Endothelial cell of umbilical vein (primary cell): ENCODE measurements around the gene CLDN15. TPM values are rescaled to one million over a fixed set of nuclear protein-coding genes. Genes with fewer than 3 reads are reported as not detected.

Experiments
- BruUV-seq: library from RNA; stranded (reverse); fragments of 400-500 nt; replicated peaks from 2 replicates; lab custom pipeline; 2021; lab: Mats Ljungman, UMichigan
- CTCF ChIA-PET: fragments of 300-600, 350-600 bp; sonication (Branson Sonifier 250); formaldehyde crosslinking; loops from one replicate; lab custom pipeline; 2021; ENCODE audit warnings: antibody characterized with exemption, inconsistent platforms; lab: Charles Lee
- POLR2A ChIA-PET: fragments of 300-600, 350-600 bp; sonication (Branson Sonifier 250); formaldehyde crosslinking; loops from one replicate; lab custom pipeline; 2021; ENCODE audit warnings: antibody characterized with exemption, inconsistent platforms; lab: Charles Lee
- DNase-seq: peaks from one replicate; pipeline ENCODE4 v3.0.0-alpha.2; 2011; ENCODE audit warnings: low read depth, low spot score
- FAIRE-seq: peaks from 2 replicates; lab custom pipeline; 2011; peaks lifted over from hg19 to GRCh38; lab: Jason Lieb, UNC
- H2AFZ ChIP-seq: 2 replicates; pipeline ENCODE4 v1.6.0; 2012; ENCODE audit warnings: low read depth, low read length, control low read depth, inconsistent platforms
- H3K27ac ChIP-seq: 2 replicates; pipeline ENCODE4 v1.5.1; 2011; ENCODE audit warnings: low read depth, mild to moderate bottlenecking, control low read depth, low read length, moderate library complexity; ENCODE audit not compliant: insufficient read depth
- H3K27me3 ChIP-seq, 2 experiments: 2 replicates each; pipeline versions ENCODE4 v1.6.0 to v1.6.1; 2011; ENCODE audit warnings: low read length in 2 of 2, mixed read lengths in 1 of 2; ENCODE audit not compliant: control insufficient read depth in 2 of 2, insufficient read depth in 2 of 2
- H3K36me3 ChIP-seq, 2 experiments: 2 replicates in 1 of 2; 3 replicates in 1 of 2; pipeline ENCODE4 v1.5.1; 2011; ENCODE audit warnings: low read length in 2 of 2, mild to moderate bottlenecking in 1 of 2, moderate library complexity in 1 of 2; ENCODE audit not compliant: control insufficient read depth in 2 of 2, insufficient read depth in 2 of 2; ENCODE audit errors: extremely low read depth in 1 of 2
- H3K4me1 ChIP-seq: 3 replicates; pipeline ENCODE4 v1.5.1; 2011; ENCODE audit warnings: mild to moderate bottlenecking, low read length; ENCODE audit not compliant: control insufficient read depth, insufficient read depth; ENCODE audit errors: extremely low read depth
- H3K4me2 ChIP-seq: 2 replicates; pipeline ENCODE4 v1.6.1; 2011; ENCODE audit warnings: low read length, control low read depth, mixed read lengths; ENCODE audit not compliant: insufficient read depth
- H3K4me3 ChIP-seq, 3 experiments: fragments of 200-600 bp in 1 of 3; sonication (generic), shearing (Covaris generic) in 1 of 3; replicated peaks in 1 of 3; 2 replicates each; pipeline ENCODE4 v1.5.1; 2011 to 2016; ENCODE audit warnings: control low read depth in 3 of 3, low read length in 3 of 3, mild to moderate bottlenecking in 2 of 3, inconsistent platforms in 1 of 3, low read depth in 1 of 3, moderate library complexity in 1 of 3; ENCODE audit not compliant: insufficient read depth in 1 of 3
- H3K79me2 ChIP-seq: 2 replicates; pipeline ENCODE4 v1.6.0; 2012; ENCODE audit warnings: low read length, inconsistent platforms; ENCODE audit not compliant: control insufficient read depth, insufficient read depth
- H3K9ac ChIP-seq: replicated peaks from 2 replicates; pipeline ENCODE3; 2011; ENCODE audit warnings: low read length, control low read depth; ENCODE audit not compliant: insufficient read depth; ENCODE audit errors: extremely low read depth
- H3K9me1 ChIP-seq: replicated peaks from 3 replicates; pipeline ENCODE4 v1.6.0; 2011; ENCODE audit warnings: mild to moderate bottlenecking, low read length; ENCODE audit not compliant: control insufficient read depth, insufficient read depth; ENCODE audit errors: extremely low read depth
- H3K9me3 ChIP-seq: replicated peaks from 2 replicates; pipeline ENCODE4 v1.5.1; 2012; ENCODE audit warnings: low read length, inconsistent platforms; ENCODE audit not compliant: control insufficient read depth, insufficient read depth
- H4K20me1 ChIP-seq: replicated peaks from 2 replicates; pipeline ENCODE3; 2011; ENCODE audit warnings: mild to moderate bottlenecking, low read length; ENCODE audit not compliant: control insufficient read depth, insufficient read depth; ENCODE audit errors: extremely low read depth
- CTCF ChIP-seq, 2 donors: IDR thresholded peaks; 1 replicate in 1 of 2; 2 replicates in 1 of 2; pipeline ENCODE4 v1.5.1; 2011; ENCODE audit warnings: low read length in 2 of 2, mild to moderate bottlenecking in 2 of 2, moderate library complexity in 2 of 2, control low read depth in 1 of 2, inconsistent platforms in 1 of 2, low read depth in 1 of 2; ENCODE audit not compliant: insufficient read depth in 1 of 2; ENCODE audit errors: extremely low read depth in 1 of 2
- FOS ChIP-seq: IDR thresholded peaks from 2 replicates; pipeline ENCODE4 v1.6.1; 2011; ENCODE audit warnings: mild to moderate bottlenecking, low read length, moderate library complexity, borderline replicate concordance; ENCODE audit not compliant: insufficient read depth
- GATA2 ChIP-seq: IDR thresholded peaks from 2 replicates; pipeline ENCODE4 v1.7.0; 2011; ENCODE audit warnings: low read depth, mild to moderate bottlenecking, moderate library complexity, mixed read lengths, low read length; ENCODE audit not compliant: insufficient read length, insufficient read depth
- JUN ChIP-seq: IDR thresholded peaks from 2 replicates; pipeline ENCODE4 v1.6.1; 2011; ENCODE audit warnings: borderline replicate concordance, low read depth; ENCODE audit not compliant: insufficient read length, insufficient read depth
- MYC ChIP-seq: IDR thresholded peaks from one replicate; pipeline ENCODE4 v1.6.1; 2011; ENCODE audit warnings: mild to moderate bottlenecking, low read depth, low read length
- POLR2A ChIP-seq: IDR thresholded peaks from 2 replicates; pipeline ENCODE4 v1.6.1; 2012; ENCODE audit warnings: low read depth, mild to moderate bottlenecking, control low read depth, low read length
- POLR2AphosphoS5 ChIP-seq: IDR thresholded peaks from 2 replicates; pipeline ENCODE4 v1.6.1; 2012; ENCODE audit warnings: low read depth, mild to moderate bottlenecking, control low read depth, low read length, moderate library complexity; ENCODE audit not compliant: insufficient read depth
- dilution Hi-C: fragments of 300-500 bp; cut with MboI; formaldehyde crosslinking; loops from one replicate; pipeline ENCODE4 v1.15.0; 2019; ENCODE audit warnings: low sequenced_read_pairs; ENCODE audit not compliant: extremely low pct_ligation_motif_present
- intact Hi-C: fragments of 100-400 bp; cut with micrococcal nuclease; formaldehyde crosslinking; loops from one replicate; pipeline ENCODE4 v1.10.0; 2022
- polyA plus RNA-seq, 4 experiments: library from polyadenylated mRNA; depleted of rRNA in 3 of 4; stranded (reverse) in 3 of 4; unstranded in 1 of 4; fragments of >200 nt; gene quantifications; 2 replicates each; pipeline versions ENCODE4 v1.2.1 to v1.2.3, GENCODE V29; 2011 to 2012; ENCODE audit warnings: missing spikeins in 1 of 4
- total RNA-seq: library from RNA; stranded (reverse); gene quantifications from 2 replicates; pipeline ENCODE4 v1.2.3, GENCODE V29; 2021

The CLDN15 gene
- total and polyA plus RNA-seq, 2 donors (not counting 3 experiments of a cell fraction or from before 2014, with no cell fraction given), result 11.3 to 17.7 TPM

- ChIA-PET CTCF (interaction anchor here (1.1 to 3.5 kb wide), 5 partner anchors 10 to 47 kb away, joined by 3 to 18 read pairs (median 12); partner anchors contain the start of genes PLOD3 and ZNHIT1), POLR2A (no interaction called here)
- H3K27me3 ChIP-seq, result no peaks in the 10 kb centered on the region
These were observed 1.8 kb upstream of the CLDN15 start for GRCh38 chr7:101239191-101239950.

More at GRCh38 chr7:101239191-101239950, 1.8 kb upstream of the CLDN15 start:
- Histone ChIP-seq H3K79me2 (peaks cover 21% of the 10 kb centered on the region), H3K9me3 (no peaks in the 10 kb centered on the region), H3K9me1 (no peaks in the 10 kb centered on the region), H3K27ac (peak overlapping the region; percentile 27), H2AFZ (peak overlapping the region; percentile 7), H3K4me2 (peak overlapping the region; percentile 1), H4K20me1 (no peaks in the 10 kb centered on the region), H3K4me3 (no peak overlapping the region), H3K4me1 (peaks cover 38% of the 10 kb centered on the region), H3K36me3 (peaks cover 0 to 16% of the 10 kb centered on the region in 2 experiments), H3K9ac (no peak overlapping the region)
- BruUV-seq, result no TSS peak
- dilution Hi-C loops, result no loop called here
- FAIRE-seq (peak; percentile 74), DNase-seq (peak; percentile 52)
- TF ChIP-seq FOS (no peak), MYC (no peak), GATA2 (no peak), JUN (no peak), CTCF (IDR thresholded peaks at IDR 0.05; ENCODE audit: extremely low read depth in 1 of 2, insufficient read depth in 1 of 2, low read depth in 1 of 2, low read length in 2 of 2) (no peak), POLR2A (no peak), POLR2AphosphoS5 (no peak)
- intact Hi-C loops, result loop anchor here (1.0 to 5.0 kb wide), 2 partner anchors 21 to 43 kb away; partner anchors contain the start of gene ZNHIT1
